HEK293 (cell line): Measurements from ENCODE around the gene BTBD19.

Experiments
- CTCF ChIP-seq: fragments of 450-650 bp; formaldehyde crosslinking; IDR thresholded peaks from 2 replicates; pipeline ENCODE4 v1.5.1; 2016; ENCODE audit warnings: missing biosample characterization, missing genetic modification characterization
- MZF1 ChIP-seq: fragments of 450-650 bp; formaldehyde crosslinking; IDR thresholded peaks from 2 replicates; pipeline ENCODE4 v1.5.1; 2017; ENCODE audit warnings: missing biosample characterization, missing genetic modification characterization, borderline replicate concordance
- TSHZ1 ChIP-seq: fragments of 450-650 bp; formaldehyde crosslinking; IDR thresholded peaks from 2 replicates; pipeline ENCODE4 v1.5.1; 2016; ENCODE audit warnings: missing biosample characterization, missing genetic modification characterization, borderline replicate concordance
- ZNF114 ChIP-seq: fragments of 450-650 bp; formaldehyde crosslinking; IDR thresholded peaks from 2 replicates; pipeline ENCODE4 v1.5.0; 2017; ENCODE audit warnings: missing biosample characterization, missing genetic modification characterization
- ZNF184 ChIP-seq: fragments of 450-650 bp; IDR thresholded peaks from 2 replicates; pipeline ENCODE4 v1.5.1; 2018; ENCODE audit warnings: missing biosample characterization, mild to moderate bottlenecking, missing genetic modification characterization
- ZNF398 ChIP-seq: fragments of 450-650 bp; formaldehyde crosslinking; IDR thresholded peaks from 2 replicates; pipeline ENCODE4 v1.5.1; 2017; ENCODE audit warnings: missing biosample characterization, missing genetic modification characterization
- ZNF449 ChIP-seq: fragments of 450-650 bp; formaldehyde crosslinking; IDR thresholded peaks from 2 replicates; pipeline ENCODE4 v1.5.1; 2017; ENCODE audit warnings: missing biosample characterization, mild to moderate bottlenecking, missing genetic modification characterization, moderate library complexity
- ZNF544 ChIP-seq: fragments of 450-650 bp; formaldehyde crosslinking; IDR thresholded peaks from 2 replicates; pipeline ENCODE4 v1.5.0; 2017; ENCODE audit warnings: missing biosample characterization, missing genetic modification characterization
- ZNF76 ChIP-seq: fragments of 450-650 bp; formaldehyde crosslinking; IDR thresholded peaks from 2 replicates; pipeline ENCODE4; 2016; ENCODE audit warnings: low read depth, missing biosample characterization, missing genetic modification characterization, borderline replicate concordance

- TF ChIP-seq CTCF (no peak), MZF1 (tag by site-specific recombination) (no peak), ZNF449 (tag by site-specific recombination) (no peak), ZNF184 (no peak), ZNF544 (tag by site-specific recombination) (no peak), ZNF398 (tag by site-specific recombination) (no peak), TSHZ1 (tag by site-specific recombination) (no peak), ZNF114 (no peak), ZNF76 (tag by site-specific recombination) (no peak)
Measured at GRCh38 chr1:44828841-44829440, 20.6 kb downstream of the BTBD19 start.
